DOHH2 (cell line): ENCODE results near the gene POLA2.
"Not testable (repeated sequence)": the region's sequence is repeated elsewhere in the genome, so short reads cannot be mapped to it uniquely, and the experiment has no call there.

Source experiments
- H3F3A ChIP-seq: fragments of 200-600 bp; sonication (generic), shearing (Covaris generic); 2 replicates; pipeline ENCODE4 v1.6.0; 2016; ENCODE audit warnings: antibody characterized with exemption, mild to moderate bottlenecking; ENCODE audit not compliant: control insufficient read depth, insufficient read depth
- H3K27ac ChIP-seq: fragments of 200-600 bp; sonication (generic); 2 replicates; pipeline ENCODE4 v1.5.1; 2014; ENCODE audit warnings: low read depth, mild to moderate bottlenecking, low read length, moderate library complexity
- H3K27me3 ChIP-seq: fragments of 200-600 bp; sonication (generic); 2 replicates; pipeline ENCODE4 v1.6.1; 2014; ENCODE audit warnings: mild to moderate bottlenecking, low read length, mixed read lengths; ENCODE audit not compliant: control insufficient read depth
- H3K36me3 ChIP-seq: fragments of 200-600 bp; sonication (generic); 2 replicates; pipeline ENCODE4 v1.6.1; 2014; ENCODE audit warnings: mild to moderate bottlenecking, low read length, moderate library complexity, mixed read lengths; ENCODE audit not compliant: control insufficient read depth
- H3K4me1 ChIP-seq: fragments of 200-600 bp; sonication (generic); 2 replicates; pipeline ENCODE4 v1.6.1; 2014; ENCODE audit warnings: mild to moderate bottlenecking, low read length, mixed read lengths; ENCODE audit not compliant: control insufficient read depth
- H3K4me2 ChIP-seq: fragments of 200-600 bp; sonication (generic); 2 replicates; pipeline ENCODE4 v1.6.0; 2014; ENCODE audit warnings: mild to moderate bottlenecking, low read length, moderate library complexity
- H3K4me3 ChIP-seq: fragments of 200-600 bp; sonication (generic); 2 replicates; pipeline ENCODE4 v1.5.1; 2014; ENCODE audit warnings: mild to moderate bottlenecking, low read length, mixed read lengths
- H3K79me2 ChIP-seq: fragments of 200-600 bp; sonication (generic); 2 replicates; pipeline ENCODE4 v1.6.1; 2014; ENCODE audit warnings: mild to moderate bottlenecking, low read length, mixed read lengths; ENCODE audit not compliant: control insufficient read depth
- H3K9me2 ChIP-seq: fragments of 200-600 bp; sonication (generic); replicated peaks from 2 replicates; pipeline ENCODE4 v1.6.1; 2014; ENCODE audit warnings: mild to moderate bottlenecking, low read length, mixed read lengths; ENCODE audit not compliant: control insufficient read depth
- H3K9me3 ChIP-seq: fragments of 200-600 bp; sonication (generic); 2 replicates; pipeline ENCODE4 v1.6.1; 2014; ENCODE audit warnings: antibody characterized with exemption, low read length, mixed read lengths; ENCODE audit not compliant: control insufficient read depth, insufficient read depth
- H4K20me1 ChIP-seq: fragments of 200-600 bp; sonication (generic); 2 replicates; pipeline ENCODE4 v1.6.0; 2014; ENCODE audit warnings: low read depth, mild to moderate bottlenecking, antibody characterized with exemption, low read length, moderate library complexity; ENCODE audit not compliant: control insufficient read depth, insufficient read depth
- CTCF ChIP-seq: fragments of 200-600 bp; sonication (generic); IDR thresholded peaks from one replicate; pipeline ENCODE4 v1.5.1; 2014; ENCODE audit warnings: antibody characterized with exemption, mild to moderate bottlenecking, low read depth, low read length; ENCODE audit not compliant: poor library complexity, severe bottlenecking
- EZH2phosphoT487 ChIP-seq: fragments of 200-600 bp; sonication (generic); IDR thresholded peaks from 2 replicates; pipeline ENCODE4 v1.6.1; 2017; ENCODE audit warnings: borderline replicate concordance, mild to moderate bottlenecking, antibody characterized with exemption, low read length, moderate library complexity, mixed read lengths

POLA2 gene

GRCh38 chr11:65262776-65263175 is 1.0 kb downstream of the POLA2 start:
- H3K27ac ChIP-seq: peak overlapping the region; percentile 80
- no peaks in the 10 kb centered on the region for H3K27me3 ChIP-seq
- peak overlapping the region; percentile 100 for H3K4me3 ChIP-seq
- peak overlapping the region; percentile 98 for H3K4me2 ChIP-seq
- peaks cover 3% of the 10 kb centered on the region; the same call in 1 of the 2 replicates for H3F3A ChIP-seq
- peaks cover 56% of the 10 kb centered on the region for H3K36me3 ChIP-seq
- H3K4me1 ChIP-seq: peaks cover 35% of the 10 kb centered on the region
- no peaks in the 10 kb centered on the region for H3K9me2 ChIP-seq
- peaks cover 64% of the 10 kb centered on the region for H3K79me2 ChIP-seq
- peaks cover 11% of the 10 kb centered on the region; the same call in 1 of the 2 replicates for H4K20me1 ChIP-seq
- TF ChIP-seq EZH2phosphoT487: no peak
- TF ChIP-seq CTCF: no peak
- H3K9me3 ChIP-seq: no peaks in the 10 kb centered on the region

- H3K27ac ChIP-seq, H3F3A ChIP-seq, H3K9me3 ChIP-seq, H3K4me3 ChIP-seq, H3K27me3 ChIP-seq, H3K9me2 ChIP-seq: not testable (repeated sequence)
- Histone ChIP-seq H3K4me1 (peaks cover 28% of the 10 kb centered on the region), H3K4me2 (peak overlapping the region; percentile 3; the same call in 1 of the 2 replicates), H3K36me3 (peaks cover 73% of the 10 kb centered on the region), H4K20me1 (peaks cover 11% of the 10 kb centered on the region; the same call in 1 of the 2 replicates), H3K79me2 (peaks cover 64% of the 10 kb centered on the region)
Measured at GRCh38 chr11:65264747-65265146, 3.0 kb downstream of the POLA2 start.

GRCh38 chr11:65266210-65266609 is 4.4 kb downstream of the POLA2 start:
- Histone ChIP-seq H3K36me3 (peaks cover 87% of the 10 kb centered on the region), H3K27ac (no peak overlapping the region), H3K9me2 (no peaks in the 10 kb centered on the region), H4K20me1 (peaks cover 11% of the 10 kb centered on the region; the same call in 1 of the 2 replicates), H3K27me3 (no peaks in the 10 kb centered on the region), H3K4me3 (no peak overlapping the region), H3K79me2 (peaks cover 60% of the 10 kb centered on the region), H3K4me1 (peaks cover 18% of the 10 kb centered on the region), H3K4me2 (no peak overlapping the region), H3F3A (no peaks in the 10 kb centered on the region), H3K9me3 (no peaks in the 10 kb centered on the region)
- TF ChIP-seq CTCF: no peak
- TF ChIP-seq EZH2phosphoT487: no peak

- no peaks in the 10 kb centered on the region for H3K27me3 ChIP-seq
- no peaks in the 10 kb centered on the region for H3K4me1 ChIP-seq
- H3K9me2 ChIP-seq: no peaks in the 10 kb centered on the region
- TF ChIP-seq CTCF: peak; percentile 51
- no peak for TF ChIP-seq EZH2phosphoT487
- H3K36me3 ChIP-seq: peaks cover 80% of the 10 kb centered on the region
- no peak overlapping the region for H3K4me3 ChIP-seq
- H3K79me2 ChIP-seq: no peaks in the 10 kb centered on the region
- H3K9me3 ChIP-seq: no peaks in the 10 kb centered on the region
- H3K4me2 ChIP-seq: no peak overlapping the region
- H3K27ac ChIP-seq: no peak overlapping the region
- H3F3A ChIP-seq: peaks cover 7% of the 10 kb centered on the region; the same call in 1 of the 2 replicates
- H4K20me1 ChIP-seq: no peaks in the 10 kb centered on the region
Measured at GRCh38 chr11:65274735-65275682, 13.2 kb downstream of the POLA2 start.
